Retina (tissue), 1 donor: Measurements from ENCODE around the gene GPATCH3.
A peak's percentile ranks its signal among the peaks of the same experiment; 100 is the strongest.
"Not testable (repeated sequence)": the region's sequence is repeated elsewhere in the genome, so short reads cannot be mapped to it uniquely, and the experiment has no call there.

Source experiments
- DNase-seq: peaks from one replicate; pipeline ENCODE4 v3.0.0-alpha.2; 2016

GPATCH3 gene

DNA sequence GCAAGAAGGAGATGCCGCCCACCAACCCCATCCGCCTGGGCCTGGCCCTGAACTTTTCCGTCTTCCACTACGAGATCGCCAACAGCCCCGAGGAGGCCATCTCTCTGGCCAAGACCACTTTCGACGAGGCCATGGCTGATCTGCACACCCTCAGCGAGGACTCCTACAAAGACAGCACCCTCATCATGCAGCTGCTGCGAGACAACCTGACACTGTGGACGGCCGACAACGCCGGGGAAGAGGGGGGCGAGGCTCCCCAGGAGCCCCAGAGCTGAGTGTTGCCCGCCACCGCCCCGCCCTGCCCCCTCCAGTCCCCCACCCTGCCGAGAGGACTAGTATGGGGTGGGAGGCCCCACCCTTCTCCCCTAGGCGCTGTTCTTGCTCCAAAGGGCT, 36.6 kb downstream of the GPATCH3 start:
- no peak for DNase-seq

- no peak for DNase-seq
Observed at GRCh38 chr1:26862781-26863684, 37.2 kb downstream of the GPATCH3 start, which contains the start of gene SFN. TSS of gene SFN (plus strand) at chr1:26863149. CDS start at chr1:26863213, 64 bp downstream.

GRCh38 chr1:26861889-26862378, 38.3 kb downstream of the GPATCH3 start:
- no peak for DNase-seq

GRCh38 chr1:26861286-26861701, 39.0 kb downstream of the GPATCH3 start:
- no peak for DNase-seq

GRCh38 chr1:26858891-26859640, 41.2 kb downstream of the GPATCH3 start:
- DNase-seq, result no peak

DNA sequence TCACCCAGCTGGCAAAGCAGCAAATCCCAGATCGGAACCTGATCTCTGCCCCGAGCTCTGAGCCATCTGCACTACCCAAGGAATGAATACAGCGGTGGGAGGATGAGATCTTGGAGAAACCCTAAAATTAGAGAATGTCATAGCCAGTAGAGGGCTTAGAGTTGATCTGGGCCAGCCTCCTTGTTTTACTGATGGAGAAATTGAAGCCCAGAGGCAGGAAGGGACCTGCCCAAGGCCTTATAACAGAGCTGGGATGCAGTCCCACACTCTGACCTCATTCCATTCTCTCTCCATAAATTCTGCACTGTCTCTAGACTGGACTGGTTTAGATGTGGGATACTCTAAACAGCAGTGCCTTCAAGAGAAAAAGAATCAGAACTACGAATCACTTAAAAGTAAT, 42.1 kb downstream of the GPATCH3 start:
- no peak for DNase-seq

DNA sequence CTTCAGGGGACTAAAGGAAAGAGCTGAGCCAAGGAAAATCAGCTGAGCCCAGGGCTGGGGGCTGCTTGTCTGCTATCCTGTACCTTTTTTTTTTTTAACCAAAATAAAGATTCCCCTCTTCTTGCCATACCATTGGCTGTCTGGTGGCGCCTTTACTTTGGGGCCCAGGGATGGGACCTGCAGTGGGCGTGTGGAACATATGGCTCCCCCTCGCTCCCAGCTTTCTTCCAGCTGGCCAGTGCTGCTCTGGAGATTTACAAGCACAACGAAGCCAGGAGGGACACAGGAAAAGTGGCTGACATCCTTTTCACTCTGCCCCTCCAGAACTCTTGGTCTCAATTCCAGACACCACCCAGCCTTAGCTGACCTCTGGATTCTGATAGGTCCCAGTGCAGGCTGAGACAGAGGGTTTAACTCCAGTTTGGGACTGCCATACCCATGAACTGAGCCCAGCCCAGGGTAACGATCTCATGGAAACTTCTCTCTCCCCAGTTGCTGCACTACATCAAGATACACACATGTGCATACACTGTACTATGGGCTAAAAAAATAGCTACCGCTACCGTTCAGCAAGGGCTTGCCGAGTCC, 42.7 kb downstream of the GPATCH3 start:
- no peak for DNase-seq

DNA sequence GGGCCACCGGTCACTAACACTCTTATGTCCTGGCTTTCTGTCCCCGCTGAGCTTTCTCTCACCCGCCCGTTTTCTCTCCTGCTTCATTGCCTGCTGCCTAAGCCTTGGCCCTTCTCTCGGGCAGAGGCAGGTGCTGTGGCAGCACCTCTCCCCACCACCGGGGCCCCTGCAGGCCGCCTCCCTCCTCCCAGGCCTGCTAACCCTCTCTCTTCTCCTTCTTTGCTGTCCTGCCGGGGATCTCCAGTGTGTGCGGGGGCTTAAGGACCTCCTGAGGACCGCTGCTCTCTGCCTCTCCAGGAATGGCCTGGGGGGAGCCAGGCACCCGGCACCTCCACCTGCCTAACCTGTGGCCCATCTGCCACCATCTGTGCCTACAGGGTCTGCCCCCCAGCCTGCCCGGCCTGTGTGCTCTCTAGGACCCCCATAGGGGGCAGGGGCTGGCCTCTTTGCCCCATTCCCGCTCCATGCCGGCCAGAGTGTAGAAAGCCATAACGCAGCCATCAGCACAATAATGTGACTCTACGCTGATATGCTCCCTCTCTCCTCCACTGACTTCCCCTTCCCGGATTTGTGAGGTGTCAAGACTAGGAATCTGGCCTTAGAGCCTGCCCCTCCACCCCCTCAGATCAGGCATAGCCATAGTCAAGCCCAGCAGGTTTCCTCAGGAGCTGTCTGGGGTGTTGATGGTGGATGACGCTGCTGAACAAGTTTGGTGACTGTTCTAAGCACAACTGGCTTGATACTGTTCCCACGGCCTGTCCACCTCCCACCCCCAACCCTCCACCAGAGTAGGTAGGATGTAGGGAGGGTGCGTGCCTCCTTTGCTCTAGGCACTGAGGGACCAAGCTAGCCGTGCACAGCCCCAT, 43.4 kb downstream of the GPATCH3 start:
- DNase-seq, result no peak

DNA sequence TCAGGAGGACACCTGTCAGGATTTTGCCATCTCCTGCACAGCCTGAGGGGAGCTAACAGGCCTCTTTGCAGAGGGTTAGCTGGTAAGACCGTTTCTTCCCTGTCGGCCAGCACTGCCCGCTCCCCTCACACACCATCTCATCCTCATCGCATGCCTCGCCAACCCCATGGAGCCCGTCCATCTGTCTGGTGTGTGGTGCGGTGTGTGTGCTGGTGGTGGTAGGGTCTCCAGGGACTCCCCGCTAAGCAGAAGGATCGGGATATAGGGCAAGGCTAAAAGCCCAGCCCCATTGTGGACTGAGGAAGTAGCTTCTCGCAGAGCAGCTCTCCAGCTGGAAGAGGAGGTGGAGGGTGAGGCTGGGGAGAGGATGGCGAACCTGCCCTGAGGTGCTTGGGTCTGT, 44.1 kb downstream of the GPATCH3 start:
- DNase-seq, result peak; percentile 28

- DNase-seq, result no peak
Observed at GRCh38 chr1:26855636-26856035, 44.6 kb downstream of the GPATCH3 start.

- DNase-seq, result no peak
Observed at GRCh38 chr1:26854906-26855305, 45.4 kb downstream of the GPATCH3 start.

- DNase-seq, result no peak
Observed at GRCh38 chr1:26853600-26853999, 46.7 kb downstream of the GPATCH3 start.

DNA sequence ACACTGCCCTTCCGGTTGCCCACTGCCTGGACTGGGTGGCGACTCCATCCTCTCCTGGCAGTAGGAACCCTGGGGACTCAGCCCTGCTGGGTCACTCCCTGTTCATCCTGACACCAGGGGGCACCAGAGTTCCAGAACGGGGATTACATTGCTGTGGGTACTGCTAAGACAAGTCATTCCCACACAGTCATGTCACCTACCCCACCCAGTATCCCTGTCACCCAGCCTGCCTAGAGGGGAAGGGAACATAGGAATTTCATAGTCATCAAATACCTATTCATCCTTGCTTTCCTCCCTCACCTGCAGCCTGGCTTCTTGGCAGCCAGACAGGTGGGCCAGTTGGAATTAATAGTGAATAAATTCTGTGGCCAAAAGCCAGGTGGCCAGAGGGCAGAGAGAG, 47.1 kb downstream of the GPATCH3 start:
- DNase-seq, result peak; percentile 70

DNA sequence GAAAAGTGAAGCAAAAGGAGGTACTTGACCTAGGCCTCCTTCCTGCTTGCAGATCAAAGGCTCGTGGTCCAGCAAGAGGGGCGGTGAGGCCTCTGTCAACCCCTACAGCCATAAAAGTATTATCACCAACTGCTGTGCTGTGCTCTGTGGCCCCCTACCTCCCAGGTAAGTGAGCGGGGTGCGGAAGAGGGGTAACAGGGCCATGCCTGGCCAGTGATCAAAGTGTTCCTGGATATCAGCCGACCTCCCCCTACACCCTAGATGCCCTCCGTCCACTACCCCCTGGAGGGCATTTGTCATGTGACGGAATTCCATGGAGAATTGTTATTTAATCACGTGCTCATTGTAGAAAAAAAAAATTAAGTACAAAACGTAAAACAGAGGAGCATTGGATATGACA, 47.6 kb downstream of the GPATCH3 start:
- no peak for DNase-seq

DNA sequence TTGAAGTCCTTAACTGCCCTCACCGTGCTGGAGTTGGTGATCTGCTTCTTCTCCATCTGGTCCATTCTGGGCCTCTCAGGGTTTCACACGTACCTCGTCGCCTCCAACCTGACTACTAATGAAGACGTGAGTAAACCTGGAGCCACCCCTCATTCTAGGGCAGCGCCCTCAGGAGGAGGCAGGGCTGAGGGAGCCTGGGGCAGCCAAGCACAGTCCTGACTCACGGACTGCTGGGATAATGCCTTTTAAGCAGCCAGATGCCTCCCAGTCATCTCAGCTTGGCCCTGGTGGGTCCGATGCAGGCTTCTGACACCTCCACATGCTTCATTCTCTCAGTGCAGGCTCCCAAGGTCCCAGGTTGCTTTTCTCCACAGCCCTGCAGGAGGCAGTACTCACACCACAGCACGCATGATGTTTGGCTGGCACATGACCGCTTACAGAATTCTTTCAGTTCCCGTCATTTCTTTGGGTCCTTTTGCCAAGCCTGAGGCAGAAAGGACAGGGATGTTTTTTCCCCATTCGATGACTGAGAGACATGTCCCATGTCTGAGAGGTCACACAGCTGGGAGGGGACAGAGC, 49.1 kb downstream of the GPATCH3 start:
- no peak for DNase-seq

GRCh38 chr1:26848941-26849774, 51.1 kb downstream of the GPATCH3 start:
- DNase-seq, result no peak

- DNase-seq, result no peak
Observed at GRCh38 chr1:26848499-26848898, 51.8 kb downstream of the GPATCH3 start.

DNA sequence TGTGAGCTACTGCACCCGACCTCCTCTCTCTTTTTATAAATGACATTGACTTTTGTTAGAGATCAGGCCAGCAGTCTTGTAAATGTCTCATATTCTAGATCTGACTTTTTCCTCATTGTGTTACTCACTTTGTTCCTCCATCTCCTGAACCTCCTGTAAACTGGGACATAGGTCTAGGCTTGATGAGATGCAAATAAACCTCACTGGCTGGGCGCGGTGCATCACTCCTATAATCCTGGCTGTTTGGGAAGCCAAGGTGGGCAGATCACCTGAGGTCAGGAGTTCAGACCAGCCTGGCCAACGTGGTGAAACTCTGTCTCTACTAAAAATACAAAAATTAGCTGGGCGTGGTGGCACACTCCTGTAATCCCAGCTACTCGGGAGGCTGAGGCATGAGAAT, 52.4 kb downstream of the GPATCH3 start:
- not testable (repeated sequence) for DNase-seq

DNA sequence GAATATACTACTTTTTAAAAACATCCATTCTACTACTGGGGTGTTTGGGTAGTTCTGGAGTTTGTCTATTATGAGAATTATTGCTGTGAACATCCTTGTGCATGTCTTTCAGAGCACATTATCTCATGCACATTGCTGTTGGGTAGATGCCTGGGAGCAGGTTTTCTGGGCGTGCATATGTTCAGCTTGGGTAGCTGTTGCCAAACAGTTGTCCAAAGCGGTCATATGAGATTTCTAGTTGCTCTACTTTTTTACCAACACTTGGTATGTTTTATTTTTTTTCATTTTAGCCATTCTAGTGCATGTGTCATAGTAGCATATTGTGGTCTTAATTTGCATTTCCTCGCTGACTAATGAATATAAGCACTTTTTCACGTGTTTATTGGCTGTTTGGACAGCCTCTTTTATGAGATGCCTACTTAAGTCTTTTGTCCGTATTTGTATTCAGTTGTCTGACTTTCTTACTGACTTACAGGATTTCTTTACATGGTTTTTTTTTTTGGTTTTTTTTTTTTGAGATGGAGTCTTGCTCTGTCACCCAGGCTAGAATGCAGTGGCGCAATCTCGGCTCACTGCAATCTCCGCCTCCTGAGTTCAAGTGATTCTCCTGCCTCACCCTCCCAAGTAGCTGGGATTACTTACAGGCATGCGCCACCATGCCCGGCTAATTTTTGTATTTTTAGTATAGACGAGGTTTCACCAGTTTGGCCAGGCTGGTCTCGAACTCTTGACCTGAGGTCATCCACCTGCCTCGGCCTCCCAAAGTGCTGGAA, 55.7 kb downstream of the GPATCH3 start:
- DNase-seq, result no peak
